K562 (cell line): Measurements from ENCODE around the gene ITGB5. TPM values are rescaled to one million over a fixed set of nuclear protein-coding genes. Genes with fewer than 3 reads are reported as not detected.

Experiments
- ARID2 ChIP-seq: fragments of 450-650 bp; IDR thresholded peaks from 2 replicates; pipeline ENCODE4 v1.6.1; 2017; ENCODE audit warnings: antibody characterized with exemption, mild to moderate bottlenecking
- EZH2 ChIP-seq: IDR thresholded peaks from 2 replicates; pipeline ENCODE4 v1.6.1; 2012; ENCODE audit warnings: low read depth, mild to moderate bottlenecking, inconsistent platforms, low read length, borderline replicate concordance
- GTF2E2 ChIP-seq: fragments of 200-800 bp; sonication (Bioruptor generic); IDR thresholded peaks from 2 replicates; pipeline ENCODE4 v1.6.1; 2016; ENCODE audit warnings: missing genetic modification characterization, missing compliant biosample characterization
- SRSF9 ChIP-seq: fragments of 200-400 bp; formaldehyde crosslinking; IDR thresholded peaks from 2 replicates; pipeline ENCODE4 v1.6.1; 2017; ENCODE audit warnings: low read depth, low read length, borderline replicate concordance
- polyA plus RNA-seq, 8 experiments: library from polyadenylated mRNA; depleted of rRNA in 4 of 8; stranded (reverse) in 5 of 8; unstranded in 3 of 8; fragments of >200 nt; fragmentation: Nextera tagmentation in 2 of 8; fragmentation: Illumina TruSeq in 1 of 8; extraction: Ambion mirVana in 2 of 8; extraction: Trizol in 1 of 8; gene quantifications; 2 replicates each; pipeline versions ENCODE4 v1.2.1 to v1.2.3, GENCODE V29; 2011 to 2014; ENCODE audit warnings: inconsistent platforms in 1 of 8, missing spikeins in 1 of 8
- total RNA-seq, 7 experiments: library from RNA; depleted of rRNA in 6 of 7; stranded (reverse); fragments of >200 nt in 6 of 7; fragmentation: Illumina TruSeq in 2 of 7; extraction: Trizol in 2 of 7; gene quantifications; 2 replicates each; pipeline versions ENCODE4 v1.2.1 to v1.2.3, GENCODE V29; 2011 to 2021; ENCODE audit warnings: low replicate concordance in 1 of 7
- TF ChIP-seq, protein P1 (sequence below): fragments of 250-450 bp; sonication (Bioruptor Pico); IDR thresholded peaks from 2 replicates; pipeline ENCODE4 v1.5.1; 2021; ENCODE audit warnings: mild to moderate bottlenecking
- TF ChIP-seq, protein P2 (sequence below): fragments of 250-450 bp; sonication (Bioruptor Pico); IDR thresholded peaks from 2 replicates; pipeline ENCODE4 v1.5.0; 2021
- TF ChIP-seq, protein P3 (sequence below), 2 experiments: fragments of 450-650 bp; IDR thresholded peaks; 2 replicates each; pipeline ENCODE4 v1.6.1; 2016; ENCODE audit warnings: mild to moderate bottlenecking in 2 of 2, borderline replicate concordance in 1 of 2, low read depth in 1 of 2, moderate library complexity in 1 of 2
- TF ChIP-seq, protein P4 (sequence below): sonication (generic); formaldehyde crosslinking; IDR thresholded peaks from 2 replicates; pipeline ENCODE4 v1.8.0; 2022; ENCODE audit warnings: mild to moderate bottlenecking, missing genetic modification reagents
- TF ChIP-seq, protein P5 (sequence below), 2 experiments: fragments of 200-800 bp in 1 of 2; sonication (Bioruptor generic) in 1 of 2; sonication (generic) in 1 of 2; formaldehyde crosslinking in 1 of 2; IDR thresholded peaks in 1 of 2; conservative IDR thresholded peaks in 1 of 2; 2 replicates each; pipeline versions ENCODE4 v1.5.0 to v1.6.1; 2016 to 2020; ENCODE audit warnings: missing compliant biosample characterization in 1 of 2, missing genetic modification characterization in 1 of 2, missing genetic modification reagents in 1 of 2

ITGB5 gene
- total and polyA plus RNA-seq, 9 of the 15 experiments (the other 6 are each of a cell fraction or from before 2014, with no cell fraction given): 1.7 to 46.8 (median 9.9) TPM

DNA sequence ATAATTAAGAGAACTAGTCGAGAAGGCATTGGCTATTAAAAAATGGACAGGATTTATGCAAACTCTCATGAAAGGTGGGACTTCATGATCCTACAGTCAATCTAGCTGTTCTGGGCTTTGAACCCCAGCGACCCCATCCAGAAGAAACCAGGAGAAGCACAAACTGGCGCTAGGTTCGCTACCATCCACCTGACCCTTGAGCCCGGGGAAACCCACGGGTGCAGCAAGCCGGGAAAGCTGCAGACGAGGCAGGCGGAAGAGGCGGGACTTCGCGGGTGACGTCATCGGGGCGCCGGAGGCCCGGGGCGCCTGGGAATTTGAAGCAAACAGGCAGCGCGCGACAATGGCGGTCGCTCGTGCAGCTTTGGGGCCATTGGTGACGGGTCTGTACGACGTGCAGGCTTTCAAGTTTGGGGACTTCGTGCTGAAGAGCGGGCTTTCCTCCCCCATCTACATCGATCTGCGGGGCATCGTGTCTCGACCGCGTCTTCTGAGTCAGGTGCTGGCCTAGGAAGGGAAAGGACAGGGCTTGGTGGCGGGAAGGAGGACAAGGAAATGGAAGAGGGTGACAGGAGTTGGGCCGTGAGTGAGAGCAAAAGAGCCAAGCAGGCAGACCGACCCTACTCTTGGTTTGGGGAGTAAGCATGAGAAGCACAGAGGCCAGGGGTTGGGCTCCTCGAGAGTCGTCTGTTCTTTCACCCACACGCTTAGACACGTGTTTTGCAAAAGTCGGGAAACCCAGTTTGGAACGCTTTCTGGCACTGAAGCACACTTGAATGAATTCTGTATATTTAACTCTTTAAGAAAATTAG, 156.8 kb downstream of the ITGB5 start, which contains the start of gene UMPS (continued):
- TF ChIP-seq, protein P1, sequence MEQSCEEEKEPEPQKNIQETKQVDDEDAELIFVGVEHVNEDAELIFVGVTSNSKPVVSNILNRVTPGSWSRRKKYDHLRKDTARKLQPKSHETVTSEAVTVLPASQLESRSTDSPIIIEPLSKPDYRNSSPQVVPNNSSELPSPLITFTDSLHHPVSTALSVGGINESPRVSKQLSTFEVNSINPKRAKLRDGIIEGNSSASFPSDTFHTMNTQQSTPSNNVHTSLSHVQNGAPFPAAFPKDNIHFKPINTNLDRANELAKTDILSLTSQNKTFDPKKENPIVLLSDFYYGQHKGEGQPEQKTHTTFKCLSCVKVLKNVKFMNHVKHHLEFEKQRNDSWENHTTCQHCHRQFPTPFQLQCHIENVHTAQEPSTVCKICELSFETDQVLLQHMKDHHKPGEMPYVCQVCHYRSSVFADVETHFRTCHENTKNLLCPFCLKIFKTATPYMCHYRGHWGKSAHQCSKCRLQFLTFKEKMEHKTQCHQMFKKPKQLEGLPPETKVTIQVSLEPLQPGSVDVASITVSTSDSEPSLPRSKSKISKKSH: no peak
- TF ChIP-seq, protein P2, sequence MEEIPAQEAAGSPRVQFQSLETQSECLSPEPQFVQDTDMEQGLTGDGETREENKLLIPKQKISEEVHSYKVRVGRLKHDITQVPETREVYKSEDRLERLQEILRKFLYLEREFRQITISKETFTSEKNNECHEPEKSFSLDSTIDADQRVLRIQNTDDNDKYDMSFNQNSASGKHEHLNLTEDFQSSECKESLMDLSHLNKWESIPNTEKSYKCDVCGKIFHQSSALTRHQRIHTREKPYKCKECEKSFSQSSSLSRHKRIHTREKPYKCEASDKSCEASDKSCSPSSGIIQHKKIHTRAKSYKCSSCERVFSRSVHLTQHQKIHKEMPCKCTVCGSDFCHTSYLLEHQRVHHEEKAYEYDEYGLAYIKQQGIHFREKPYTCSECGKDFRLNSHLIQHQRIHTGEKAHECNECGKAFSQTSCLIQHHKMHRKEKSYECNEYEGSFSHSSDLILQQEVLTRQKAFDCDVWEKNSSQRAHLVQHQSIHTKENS (CRISPR knock-in tag): no peak
- TF ChIP-seq GTF2E2 (tag): no peak
- TF ChIP-seq, protein P3, sequence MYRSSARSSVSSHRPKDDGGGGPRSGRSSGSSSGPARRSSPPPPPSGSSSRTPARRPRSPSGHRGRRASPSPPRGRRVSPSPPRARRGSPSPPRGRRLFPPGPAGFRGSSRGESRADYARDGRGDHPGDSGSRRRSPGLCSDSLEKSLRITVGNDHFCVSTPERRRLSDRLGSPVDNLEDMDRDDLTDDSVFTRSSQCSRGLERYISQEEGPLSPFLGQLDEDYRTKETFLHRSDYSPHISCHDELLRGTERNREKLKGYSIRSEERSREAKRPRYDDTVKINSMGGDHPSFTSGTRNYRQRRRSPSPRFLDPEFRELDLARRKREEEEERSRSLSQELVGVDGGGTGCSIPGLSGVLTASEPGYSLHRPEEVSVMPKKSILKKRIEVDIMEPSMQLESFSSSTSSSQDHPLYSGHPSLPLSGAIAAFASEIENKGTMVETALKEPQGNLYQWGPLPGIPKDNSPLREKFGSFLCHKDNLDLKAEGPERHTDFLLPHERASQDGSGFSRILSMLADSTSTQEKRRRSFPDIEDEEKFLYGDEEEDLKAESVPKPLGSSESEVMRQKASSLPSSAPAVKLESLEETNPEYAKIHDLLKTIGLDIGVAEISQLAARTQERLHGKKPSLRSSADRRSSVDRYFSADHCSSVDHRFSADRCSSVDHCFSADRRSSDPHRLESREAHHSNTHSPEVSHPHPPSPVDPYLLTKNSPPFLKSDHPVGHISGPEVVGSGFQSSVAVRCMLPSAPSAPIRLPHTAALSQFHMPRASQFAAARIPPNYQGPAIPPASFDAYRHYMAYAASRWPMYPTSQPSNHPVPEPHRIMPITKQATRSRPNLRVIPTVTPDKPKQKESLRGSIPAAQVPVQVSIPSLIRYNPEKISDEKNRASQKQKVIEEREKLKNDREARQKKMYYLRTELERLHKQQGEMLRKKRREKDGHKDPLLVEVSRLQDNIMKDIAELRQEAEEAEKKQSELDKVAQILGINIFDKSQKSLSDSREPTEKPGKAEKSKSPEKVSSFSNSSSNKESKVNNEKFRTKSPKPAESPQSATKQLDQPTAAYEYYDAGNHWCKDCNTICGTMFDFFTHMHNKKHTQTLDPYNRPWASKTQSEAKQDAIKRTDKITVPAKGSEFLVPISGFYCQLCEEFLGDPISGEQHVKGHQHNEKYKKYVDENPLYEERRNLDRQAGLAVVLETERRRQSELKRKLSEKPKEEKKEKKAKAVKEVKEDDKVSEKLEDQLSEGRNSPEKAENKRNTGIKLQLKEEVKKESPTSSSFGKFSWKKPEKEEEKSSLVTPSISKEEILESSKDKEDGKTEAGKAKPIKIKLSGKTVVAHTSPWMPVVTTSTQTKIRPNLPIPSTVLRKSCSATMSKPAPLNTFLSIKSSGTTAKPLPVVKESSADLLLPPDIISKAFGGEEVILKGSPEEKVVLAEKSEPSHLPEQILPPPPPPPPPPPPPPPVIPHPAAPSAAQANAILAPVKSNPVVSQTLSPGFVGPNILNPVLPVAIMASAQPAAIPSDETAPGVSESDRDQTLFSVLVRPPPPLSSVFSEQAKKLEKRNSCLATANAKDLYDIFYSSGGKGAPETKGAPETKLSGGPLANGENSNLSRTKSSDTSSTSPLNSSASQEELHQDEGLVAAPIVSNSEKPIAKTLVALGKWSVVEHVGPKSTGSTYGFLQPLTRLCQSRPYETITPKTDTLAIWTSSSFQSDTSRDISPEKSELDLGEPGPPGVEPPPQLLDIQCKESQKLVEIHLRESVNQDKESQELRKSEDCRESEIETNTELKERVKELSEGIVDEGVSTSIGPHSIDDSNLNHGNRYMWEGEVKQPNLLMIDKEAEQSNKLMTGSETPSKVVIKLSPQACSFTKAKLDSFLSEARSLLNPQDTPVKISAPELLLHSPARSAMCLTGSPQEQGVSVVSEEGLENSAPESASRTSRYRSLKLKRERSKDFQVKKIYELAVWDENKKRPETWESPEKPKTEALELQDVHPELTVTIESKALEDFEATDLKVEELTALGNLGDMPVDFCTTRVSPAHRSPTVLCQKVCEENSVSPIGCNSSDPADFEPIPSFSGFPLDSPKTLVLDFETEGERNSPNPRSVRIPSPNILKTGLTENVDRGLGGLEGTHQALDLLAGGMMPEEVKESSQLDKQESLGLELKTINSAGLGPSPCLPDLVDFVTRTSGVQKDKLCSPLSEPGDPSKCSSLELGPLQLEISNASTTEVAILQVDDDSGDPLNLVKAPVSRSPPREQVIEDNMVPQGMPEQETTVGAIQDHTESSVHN (IDR thresholded peaks at IDR 0.05; ENCODE audit: borderline replicate concordance in 1 of 2, low read depth in 1 of 2): no peak
- no peak for TF ChIP-seq EZH2
- TF ChIP-seq, protein P4, sequence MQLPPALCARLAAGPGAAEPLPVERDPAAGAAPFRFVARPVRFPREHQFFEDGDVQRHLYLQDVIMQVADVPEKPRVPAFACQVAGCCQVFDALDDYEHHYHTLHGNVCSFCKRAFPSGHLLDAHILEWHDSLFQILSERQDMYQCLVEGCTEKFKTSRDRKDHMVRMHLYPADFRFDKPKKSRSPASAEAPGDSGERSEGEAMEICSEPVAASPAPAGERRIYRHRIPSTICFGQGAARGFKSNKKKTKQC (CRISPR knock-in tag): peak; percentile 76; the same call in 1 of the 2 replicates
- TF ChIP-seq ARID2: no peak
- TF ChIP-seq, protein P5, sequence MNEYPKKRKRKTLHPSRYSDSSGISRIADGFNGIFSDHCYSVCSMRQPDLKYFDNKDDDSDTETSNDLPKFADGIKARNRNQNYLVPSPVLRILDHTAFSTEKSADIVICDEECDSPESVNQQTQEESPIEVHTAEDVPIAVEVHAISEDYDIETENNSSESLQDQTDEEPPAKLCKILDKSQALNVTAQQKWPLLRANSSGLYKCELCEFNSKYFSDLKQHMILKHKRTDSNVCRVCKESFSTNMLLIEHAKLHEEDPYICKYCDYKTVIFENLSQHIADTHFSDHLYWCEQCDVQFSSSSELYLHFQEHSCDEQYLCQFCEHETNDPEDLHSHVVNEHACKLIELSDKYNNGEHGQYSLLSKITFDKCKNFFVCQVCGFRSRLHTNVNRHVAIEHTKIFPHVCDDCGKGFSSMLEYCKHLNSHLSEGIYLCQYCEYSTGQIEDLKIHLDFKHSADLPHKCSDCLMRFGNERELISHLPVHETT (CRISPR knock-in tag; conservative IDR thresholded peaks at IDR 0.05 in 1 of 2, IDR thresholded peaks at IDR 0.05 in 1 of 2): no peak; a peak in 1 of 4 replicates
- no peak for TF ChIP-seq SRSF9
